Adrenal gland (tissue), 12 donors: ENCODE data around the gene UNC13C. TPM values are rescaled to one million over a fixed set of nuclear protein-coding genes. Genes with fewer than 3 reads are reported as not detected.

Source experiments
- DNase-seq, 7 donors: peaks; one replicate each; pipeline ENCODE4 v3.0.0-alpha.2; 2019 to 2020
- H3K27ac ChIP-seq, 5 donors: fragments of 200-600 bp; sonication (generic) in 4 of 5; 1 replicate in 3 of 5; 2 replicates in 2 of 5; pipeline versions ENCODE4 v1.5.1 to v1.8.0; 2016 to 2020; ENCODE audit warnings: mild to moderate bottlenecking in 1 of 5
- H3K27me3 ChIP-seq: fragments of 200-600 bp; 2 replicates; pipeline ENCODE4 v1.8.0; 2021
- H3K36me3 ChIP-seq, 2 donors: fragments of 200-600 bp; replicated peaks in 1 of 2; 1 replicate in 1 of 2; 2 replicates in 1 of 2; pipeline versions ENCODE4 v1.5.1 to v1.8.0; 2018 to 2022
- H3K4me1 ChIP-seq, 2 donors: fragments of 200-600 bp; replicated peaks in 1 of 2; 1 replicate in 1 of 2; 2 replicates in 1 of 2; pipeline versions ENCODE4 v1.5.1 to v1.8.0; 2018 to 2021
- H3K4me3 ChIP-seq, 4 donors: fragments of 200-600 bp; sonication (generic) in 3 of 4; one replicate each; pipeline ENCODE4 v1.5.1; 2016 to 2018
- H3K9me3 ChIP-seq, 3 donors: fragments of 200-600 bp; sonication (generic) in 1 of 3; replicated peaks in 1 of 3; 1 replicate in 2 of 3; 2 replicates in 1 of 3; pipeline versions ENCODE4 v1.5.1 to v1.8.0; 2016 to 2021
- CTCF ChIP-seq, 6 experiments: fragments of 450-650 bp in 4 of 6; fragments of 200-600 bp in 2 of 6; sonication (generic) in 1 of 6; IDR thresholded peaks; 1 replicate in 5 of 6; 2 replicates in 1 of 6; pipeline versions ENCODE4 v1.5.1 to v1.8.0; 2016 to 2021; ENCODE audit warnings: antibody characterized with exemption in 6 of 6, mild to moderate bottlenecking in 2 of 6, moderate library complexity in 1 of 6
- POLR2A ChIP-seq, 2 donors: fragments of 450-650 bp; IDR thresholded peaks; one replicate each; pipeline ENCODE4 v1.6.1; 2017; ENCODE audit warnings: antibody characterized with exemption in 2 of 2, mild to moderate bottlenecking in 2 of 2, moderate library complexity in 1 of 2
- WGBS, 4 donors: extraction: QIAGEN DNeasy Blood & Tissue Kit in 2 of 4; methylation state at CpG; one replicate each; pipeline versions ENCODE4 v1.1.5 to v1.1.7; 2013 to 2017; 5-methylcytosine and 5-hydroxymethylcytosine counted together
- intact Hi-C, 2 donors: fragments of 100-400 bp; cut with DNase I; formaldehyde crosslinking; loops; one replicate each; pipeline versions ENCODE4 v1.14.1 to v1.15.0; 2022 to 2023
- polyA plus RNA-seq, 3 donors: library from polyadenylated mRNA; stranded (reverse); fragments of 200-250 nt in 2 of 3; fragments of 350-450 nt in 1 of 3; fragmentation: Illumina TruSeq in 1 of 3; extraction: RNeasy Lipid Tissue Mini Kit (QIAGEN cat#74804) in 1 of 3; gene quantifications; one replicate each; pipeline ENCODE4 v1.2.3, GENCODE V29; 2013 to 2014
- total RNA-seq, 9 donors: library from RNA; depleted of rRNA in 4 of 9; stranded (reverse); fragments of >200 nt in 4 of 9; fragments of 120-200 nt in 1 of 9; fragmentation: NEBNext Ultra II Directional in 1 of 9; extraction: Animal tissue kit (Norgen Biotek cat#: 25700) in 1 of 9; gene quantifications; one replicate each; pipeline versions ENCODE4 v1.1.0 to v1.2.4, GENCODE V29; 2013 to 2023
- donor health status: healthy with polysubstance abuse.
- donor health status: Bipolar disorder and iron deficiency.
- donor health status: DM: yes; HTN: yes; CAD: no.
- donor health status: DM: no; HTN: no; CAD: no.
- donor health status: DM: no; HTN: no; CAD: no.
- donor health status: DM: yes; HTN: yes; CAD: no.

Gene UNC13C
- total and polyA plus RNA-seq, 12 donors = 0.04 to 0.61 (median 0.20) TPM; not detected in 4

- H3K4me3 ChIP-seq = no peak overlapping the region
- no peak for DNase-seq
- intact Hi-C loops = no loop called here
- 46 to 58% (median 53%) methylated on average over 3 of the region's 3 CpGs for WGBS, 4 donors
- no peaks in the 10 kb centered on the region for H3K9me3 ChIP-seq
- TF ChIP-seq CTCF (IDR thresholded peaks at IDR 0.05) (no peak), POLR2A (IDR thresholded peaks at IDR 0.05) (no peak)
- H3K27me3 ChIP-seq = no peaks in the 10 kb centered on the region
- H3K4me1 ChIP-seq = no peaks in the 10 kb centered on the region
- no peaks in the 10 kb centered on the region for H3K36me3 ChIP-seq
- H3K27ac ChIP-seq = no peak overlapping the region
Observed at GRCh38 chr15:54033356-54033860, 55.2 kb downstream of the UNC13C start.

GRCh38 chr15:54033869-54034458 lies 55.7 kb downstream of the UNC13C start:
- Histone ChIP-seq H3K27me3 (no peaks in the 10 kb centered on the region), H3K36me3 (no peaks in the 10 kb centered on the region), H3K9me3 (no peaks in the 10 kb centered on the region), H3K27ac (no peak overlapping the region), H3K4me3 (no peak overlapping the region), H3K4me1 (no peaks in the 10 kb centered on the region)
- no peak for TF ChIP-seq CTCF (IDR thresholded peaks at IDR 0.05)
- TF ChIP-seq POLR2A (IDR thresholded peaks at IDR 0.05) = no peak
- intact Hi-C loops = no loop called here
- 49 to 62% (median 53%) methylated on average over 3 of the region's 3 CpGs for WGBS, 4 donors
- DNase-seq = no peak

GRCh38 chr15:54035616-54036015 lies 57.4 kb downstream of the UNC13C start:
- no peak for DNase-seq
- WGBS, 4 donors = 76 to 86% (median 81%) methylated on average over 7 of the region's 7 CpGs

GRCh38 chr15:54045397-54045796 lies 67.2 kb downstream of the UNC13C start:
- TF ChIP-seq CTCF (IDR thresholded peaks at IDR 0.05) (no peak), POLR2A (IDR thresholded peaks at IDR 0.05) (no peak)
- Histone ChIP-seq H3K36me3 (no peaks in the 10 kb centered on the region), H3K27ac (no peak overlapping the region), H3K4me1 (no peaks in the 10 kb centered on the region), H3K9me3 (no peaks in the 10 kb centered on the region), H3K27me3 (no peaks in the 10 kb centered on the region), H3K4me3 (no peak overlapping the region)
- intact Hi-C loops = no loop called here
- DNase-seq = no peak
- 47 to 59% (median 56%) methylated on average over 2 of the region's 2 CpGs for WGBS, 4 donors

More at GRCh38 chr15:54035616-54036015, 57.4 kb downstream of the UNC13C start:
- Histone ChIP-seq H3K4me3 (no peak overlapping the region), H3K9me3 (no peaks in the 10 kb centered on the region), H3K4me1 (no peaks in the 10 kb centered on the region), H3K36me3 (no peaks in the 10 kb centered on the region), H3K27ac (no peak overlapping the region), H3K27me3 (no peaks in the 10 kb centered on the region)
- TF ChIP-seq POLR2A (IDR thresholded peaks at IDR 0.05) = no peak
- no peak for TF ChIP-seq CTCF (IDR thresholded peaks at IDR 0.05)
- intact Hi-C loops = no loop called here
